Stimulated activated CD4-positive, alpha-beta T cell treated with anti-CD3 and anti-CD28 coated beads, Interleukin-15, amount 100 ng/mL, for 1 hour (primary cell): ENCODE results near the gene ST8SIA5.

Source experiments
- DNase-seq, 2 donors: peaks; one replicate each; pipeline ENCODE4 v3.0.0-alpha.2; 2020; ENCODE audit warnings: low read depth in 1 of 2, low spot score in 1 of 2

ST8SIA5 gene

DNA sequence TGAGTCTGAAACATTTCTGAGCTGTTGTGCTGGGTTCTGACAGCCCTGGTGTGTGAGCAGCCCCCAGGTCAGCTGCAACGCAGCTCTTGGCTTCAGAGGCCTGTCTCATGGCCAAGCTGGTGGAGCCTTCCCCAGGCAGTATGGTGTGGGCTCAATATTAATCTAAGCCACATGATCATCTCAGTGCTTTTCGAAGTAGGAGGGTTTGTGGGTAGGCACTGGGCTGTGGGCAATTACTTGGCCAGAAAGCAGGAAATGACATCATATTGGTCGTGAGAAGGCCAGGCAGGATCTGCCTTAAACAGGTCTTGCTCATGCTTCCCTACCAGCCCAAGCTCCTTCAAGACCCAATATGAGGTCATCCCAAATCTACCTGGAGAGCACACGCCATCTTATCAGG is 126.7 kb downstream of the ST8SIA5 start:
- no peak for DNase-seq

DNA sequence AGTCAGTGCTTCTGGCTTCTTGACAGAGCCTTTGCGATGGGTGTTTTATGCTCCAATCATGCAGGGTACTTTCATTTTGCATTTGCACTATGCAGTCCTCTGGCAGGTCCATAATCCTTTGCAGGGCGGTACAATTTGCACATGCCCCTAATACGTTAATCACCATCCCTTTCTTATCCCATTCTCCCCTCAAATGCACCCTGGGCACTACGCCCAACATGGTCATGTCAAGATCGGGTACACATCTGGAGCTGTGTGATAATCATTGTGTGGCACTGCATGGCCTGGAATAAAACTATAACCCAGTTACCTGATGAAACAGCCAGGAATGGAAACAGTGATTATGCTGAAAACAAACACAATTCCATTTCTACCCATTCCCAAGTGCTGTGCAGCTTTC is 127.5 kb downstream of the ST8SIA5 start:
- no peak for DNase-seq

DNA sequence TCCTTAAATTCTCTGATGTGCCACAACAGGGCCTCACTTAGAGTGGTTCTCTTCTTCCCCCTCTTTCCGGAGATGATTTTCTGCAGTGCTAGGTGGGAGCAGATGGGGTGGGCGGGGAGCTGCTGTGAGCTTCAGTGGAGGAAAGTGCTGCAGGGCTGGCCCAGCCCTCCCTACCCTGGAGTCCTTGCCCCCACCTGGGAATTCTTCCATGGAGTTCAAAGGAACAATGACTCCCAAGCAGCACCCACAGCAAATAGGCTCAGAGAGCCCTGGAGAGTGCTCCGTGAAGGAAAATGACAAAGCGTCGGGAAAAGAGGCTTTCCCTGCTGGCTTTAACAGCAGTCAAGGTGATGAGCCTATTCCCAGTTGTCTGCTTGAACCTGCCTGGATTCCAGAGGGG is 128.6 kb downstream of the ST8SIA5 start:
- DNase-seq, result no peak

DNA sequence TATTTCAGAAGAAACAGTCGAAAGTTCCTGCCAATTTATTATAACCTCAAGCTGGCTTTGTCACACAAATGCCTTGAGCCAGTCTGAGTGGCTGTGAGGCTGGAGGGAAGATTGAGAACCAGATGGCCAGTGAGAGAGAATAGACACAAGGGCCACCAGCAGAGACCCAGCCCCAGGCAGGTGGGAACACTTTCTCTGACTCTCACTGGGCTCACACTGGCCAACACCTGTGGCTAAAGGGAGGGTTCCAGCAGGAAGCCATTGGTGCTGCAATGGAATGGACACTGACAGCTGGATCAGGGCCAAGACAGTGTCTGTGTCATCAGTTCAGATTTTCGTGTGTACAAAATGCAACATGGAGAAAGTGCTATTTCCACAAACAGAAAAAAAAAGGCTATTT is 129.7 kb downstream of the ST8SIA5 start:
- DNase-seq, result no peak

DNA sequence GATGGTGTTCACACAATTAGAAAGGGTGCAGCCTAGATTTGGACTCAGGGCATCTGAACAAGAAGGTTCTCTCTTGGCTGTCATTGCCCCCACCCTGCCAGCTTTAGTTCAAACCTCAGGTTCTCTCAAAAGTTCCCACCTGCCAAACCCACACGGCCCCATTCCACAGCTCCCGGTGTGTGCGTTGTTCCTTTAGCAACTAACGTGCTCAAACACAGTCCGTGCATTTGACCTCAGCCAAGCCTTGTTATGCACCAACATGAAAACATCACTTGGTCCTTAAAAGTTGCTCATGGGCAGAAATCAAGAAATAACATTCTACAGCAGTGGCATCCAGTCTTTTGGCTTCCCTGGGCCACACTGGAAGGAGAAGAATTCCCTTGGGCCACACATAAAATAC is 131.8 kb downstream of the ST8SIA5 start:
- DNase-seq, result no peak

DNA sequence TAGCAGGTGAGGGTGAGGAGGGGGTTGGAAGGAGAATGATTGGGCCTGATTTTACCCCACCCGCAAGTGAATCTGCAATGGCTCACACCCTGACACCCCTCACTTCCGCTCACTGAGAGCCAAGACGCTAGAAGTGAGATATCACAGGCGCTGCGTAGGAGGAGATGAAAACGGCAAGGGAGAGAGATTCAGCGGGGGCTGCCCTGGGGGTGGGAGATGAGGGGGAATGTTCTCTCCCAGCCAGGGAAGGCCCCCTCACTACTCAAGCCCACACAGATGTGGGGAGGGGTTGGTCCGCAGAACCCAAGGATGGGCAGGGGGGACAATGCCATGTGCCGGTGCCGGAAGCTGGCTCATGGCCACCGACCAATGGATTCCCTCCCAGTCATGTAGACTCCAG is 132.7 kb downstream of the ST8SIA5 start:
- no peak for DNase-seq

DNA sequence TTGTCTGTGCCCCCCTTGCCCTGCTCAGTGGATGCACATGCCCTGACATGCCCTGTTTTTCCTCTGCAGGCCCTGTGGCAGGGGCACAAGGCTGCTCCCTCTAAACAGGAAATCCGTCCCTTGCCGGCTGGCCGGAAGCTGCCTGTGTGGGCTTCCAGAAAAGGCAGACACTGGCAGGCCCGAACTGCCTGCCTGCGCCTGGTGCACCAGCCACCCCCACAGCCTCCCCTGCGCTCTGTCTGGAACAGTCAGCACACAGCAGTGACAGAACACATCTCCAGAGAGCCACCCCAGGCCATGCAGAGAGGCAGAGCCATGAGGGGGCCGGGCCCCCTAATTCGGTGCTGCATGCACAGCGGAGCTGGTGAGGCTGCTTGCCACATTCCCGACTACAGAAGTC is 133.3 kb downstream of the ST8SIA5 start:
- DNase-seq, result no peak

DNA sequence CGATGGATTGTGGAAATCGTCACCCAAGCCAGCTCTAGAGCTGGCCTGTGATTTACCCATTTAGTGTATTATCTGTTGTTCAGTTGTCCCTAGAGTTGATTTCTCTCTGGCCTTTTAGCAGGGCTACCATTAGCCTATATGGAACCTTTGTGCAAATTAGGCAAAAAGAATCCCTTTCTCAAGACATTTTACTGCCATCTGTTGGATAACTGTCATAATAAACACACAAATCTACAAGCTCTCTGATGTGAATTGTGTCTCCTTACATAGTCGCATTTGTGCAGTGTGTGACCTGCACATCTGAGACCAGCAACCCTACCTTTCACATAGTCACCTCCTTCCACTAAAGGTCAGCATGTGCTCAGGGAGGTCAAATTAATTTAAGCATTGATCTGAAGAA is 133.9 kb downstream of the ST8SIA5 start:
- DNase-seq, result no peak

DNA sequence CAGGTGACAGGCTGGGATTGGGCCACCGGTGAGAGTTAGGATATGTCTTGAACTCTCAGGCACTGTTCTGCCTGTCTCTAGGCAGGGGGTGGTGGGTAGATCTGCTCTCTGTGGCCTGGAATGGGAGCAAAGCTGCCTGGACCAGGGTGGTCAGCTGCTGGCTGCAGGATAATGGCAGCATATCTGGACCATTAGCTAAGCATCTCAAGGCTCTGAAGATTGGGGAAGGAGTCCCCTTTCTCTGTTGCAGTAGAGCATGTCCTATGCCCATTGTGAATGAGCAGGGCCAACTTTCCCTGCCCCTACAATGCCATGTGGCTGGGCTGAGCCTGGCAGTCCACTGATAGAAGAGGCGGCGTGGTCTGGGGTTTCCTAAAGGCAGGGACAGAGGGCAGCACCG is 134.4 kb downstream of the ST8SIA5 start:
- no peak for DNase-seq

DNA sequence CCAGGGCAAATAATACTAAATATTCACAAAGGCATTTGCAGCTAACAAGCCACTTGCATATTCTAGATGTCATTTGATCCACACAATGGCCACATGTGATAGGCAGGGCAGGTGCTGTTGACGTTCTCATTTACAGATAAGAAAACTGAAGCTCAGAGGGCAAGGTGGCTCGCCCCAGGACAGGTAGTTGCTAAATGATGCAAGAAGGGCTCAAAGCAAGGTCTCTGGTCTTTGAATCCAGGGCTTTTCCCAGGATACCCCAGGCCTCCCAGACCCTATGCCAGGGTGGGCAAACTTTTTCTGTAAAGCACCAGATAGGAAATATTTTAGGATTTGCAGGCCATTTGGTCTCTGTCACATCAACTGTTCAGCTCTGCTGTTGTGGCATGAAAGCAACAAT is 135.0 kb downstream of the ST8SIA5 start:
- DNase-seq, result no peak

DNA sequence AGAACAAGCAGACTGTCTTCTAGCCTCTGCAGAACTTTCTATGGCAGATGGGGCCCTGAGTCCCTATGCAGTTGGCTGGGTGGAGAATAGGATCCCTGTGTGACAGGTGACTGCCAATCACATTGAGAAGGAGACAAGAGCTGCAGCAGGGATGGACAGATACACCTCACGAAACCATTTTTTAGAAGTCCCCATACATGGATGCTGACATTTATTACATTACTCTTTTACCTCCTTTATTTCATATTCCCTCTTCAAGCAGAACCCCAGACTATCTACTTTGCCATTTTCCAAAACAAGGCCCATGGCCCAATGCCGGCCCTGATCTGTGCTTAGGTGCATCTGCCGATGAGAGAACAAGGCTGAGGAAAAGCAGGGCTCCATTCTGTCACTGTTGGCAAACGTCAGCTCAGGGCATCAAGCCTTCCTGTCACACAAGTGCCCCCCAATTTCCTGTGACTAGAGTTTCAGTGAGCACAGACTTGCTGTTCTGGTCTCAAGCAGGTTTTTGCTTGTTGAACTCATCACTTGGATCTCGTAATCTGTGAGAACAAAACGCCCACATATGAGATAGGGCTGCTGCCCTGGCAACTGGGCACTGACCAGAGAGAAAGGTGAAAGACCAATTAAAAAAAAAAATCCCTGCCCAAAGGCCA is 135.6 kb downstream of the ST8SIA5 start:
- DNase-seq, result no peak

DNA sequence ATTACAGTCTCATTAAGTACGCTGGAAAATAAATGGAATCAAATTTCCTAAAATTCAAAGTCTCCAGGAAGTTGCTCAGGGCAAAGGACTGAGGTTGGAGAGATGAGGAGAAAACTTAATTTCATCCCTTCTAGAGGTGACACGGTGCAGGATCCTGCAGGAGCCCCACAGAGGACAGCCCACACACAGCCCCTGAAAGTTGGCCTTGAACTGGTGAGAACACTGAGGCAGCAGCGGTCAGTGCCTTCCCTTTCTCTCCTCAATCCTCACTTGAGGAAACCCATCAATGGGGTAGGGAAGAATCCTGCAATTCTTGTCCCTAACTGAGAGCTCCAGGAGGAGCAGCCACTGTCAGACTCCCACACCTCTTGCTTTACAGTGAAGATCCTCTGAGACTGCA is 137.3 kb downstream of the ST8SIA5 start:
- no peak for DNase-seq
